Subcutaneous preadipocyte (primary cell): ENCODE measurements around the gene YAF2. TPM values are rescaled to one million over a fixed set of nuclear protein-coding genes. Genes with fewer than 3 reads are reported as not detected.

ENCODE experiments used
- total RNA-seq: library from RNA; depleted of rRNA; stranded (reverse); fragments of >200 nt; gene quantifications from 2 replicates; pipeline ENCODE4 v1.2.3, GENCODE V29; 2012

The YAF2 gene
- total RNA-seq: 12.9 and 13.9 TPM in 2 replicates

DNA sequence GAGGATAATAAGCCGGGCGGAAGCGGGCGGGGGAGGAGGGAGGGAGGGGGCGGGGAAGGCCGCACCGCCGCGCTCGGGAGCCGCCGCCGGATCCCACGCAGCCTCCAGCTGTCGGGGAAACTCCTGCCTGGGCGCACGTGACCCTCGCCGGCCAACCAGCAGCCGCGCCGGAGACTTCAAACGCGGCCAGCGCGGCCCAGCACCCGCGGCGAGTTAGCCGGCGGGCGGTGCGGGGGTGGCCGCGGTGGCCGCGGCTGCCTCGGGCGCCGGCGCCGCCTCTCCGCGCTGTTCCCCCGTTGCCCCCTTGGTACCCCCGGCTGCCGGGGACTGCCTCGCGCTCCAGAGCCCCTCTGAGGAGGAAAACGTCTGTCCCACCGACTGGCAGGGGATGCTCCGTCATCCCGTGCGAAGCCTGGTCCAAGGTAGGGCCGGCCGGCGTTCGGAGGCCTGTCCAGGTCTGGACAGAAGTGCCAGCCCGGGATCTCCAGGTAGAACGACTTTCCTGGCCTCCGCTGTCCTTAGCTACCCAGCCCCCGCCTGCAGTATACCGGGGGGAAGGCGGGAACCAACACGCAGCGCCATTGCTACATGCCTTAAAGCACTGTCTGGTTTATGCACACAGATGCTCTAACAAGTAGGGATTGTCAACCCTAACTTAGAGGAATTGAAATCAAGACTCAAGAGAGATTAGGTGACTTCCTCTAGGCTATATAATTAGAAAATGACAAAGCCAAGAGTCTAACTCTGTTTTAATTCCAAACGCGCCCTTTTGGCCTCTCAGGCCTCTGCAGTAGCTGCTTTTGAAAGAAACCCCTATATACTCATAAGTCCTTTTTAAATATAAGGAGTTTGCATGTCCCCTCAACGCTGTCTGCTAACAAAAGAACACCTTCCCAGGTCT, at the start of gene YAF2:
Gene YAF2 (minus strand): TSS at position 9 of the 901 bp plus-strand sequence. CDS start 68 bp downstream, outside the sequence.

GRCh38 chr12:42144408-42145196, 93.4 kb downstream of the YAF2 start, which contains the start of gene GXYLT1:
Gene GXYLT1, minus strand, starts transcription at chr12:42144874. Its CDS starts 228 bp downstream, at chr12:42144646.

Other genes starting within 250 kb of the YAF2 start
- 9.6 and 13.1 TPM in 2 replicates for gene GXYLT1, start 93.4 kb downstream of the YAF2 start, total RNA-seq
- 27.6 and 28.3 TPM in 2 replicates for gene ZCRB1, start 87.8 kb upstream of the YAF2 start, total RNA-seq
- gene PPHLN1, start 87.9 kb upstream of the YAF2 start, total RNA-seq: 55.5 and 58.8 TPM in 2 replicates